Measurements from ENCODE around the gene BMPER. TPM values are rescaled to one million over a fixed set of nuclear protein-coding genes. Genes with fewer than 3 reads are reported as not detected.

BMPER gene
- total RNA-seq, 1 donor from 2014 or later, result 5.2 TPM

- intact Hi-C loops (cut with DNase I), result loop anchor here (5.0 kb wide), 1 partner anchor 543 kb away; no protein-coding TSS in a partner anchor
- Histone ChIP-seq H3K36me3 (no peaks in the 10 kb centered on the region), H3K27me3 (no peaks in the 10 kb centered on the region), H3K9me3 (no peaks in the 10 kb centered on the region), H3K4me1 (no peaks in the 10 kb centered on the region), H3K27ac (no peak overlapping the region), H3K4me3 (no peak overlapping the region)
- no peak for DNase-seq (ENCODE audit: extremely low spot score in 2 of 2)
- TF ChIP-seq CTCF (IDR thresholded peaks at IDR 0.05) (no peak), POLR2A (IDR thresholded peaks at IDR 0.05) (no peak), POLR2AphosphoS5 (IDR thresholded peaks at IDR 0.05; ENCODE audit: insufficient read depth in 1 of 2, low read depth in 1 of 2) (no peak)
These were observed 179.3 kb downstream of the BMPER start for GRCh38 chr7:34084651-34085050.

GRCh38 chr7:34086064-34086463 lies 180.7 kb downstream of the BMPER start:
- H3K36me3 ChIP-seq, result no peaks in the 10 kb centered on the region
- TF ChIP-seq POLR2AphosphoS5 (IDR thresholded peaks at IDR 0.05; ENCODE audit: insufficient read depth in 1 of 2, low read depth in 1 of 2) (no peak), CTCF (IDR thresholded peaks at IDR 0.05) (no peak), POLR2A (IDR thresholded peaks at IDR 0.05) (no peak)
- no peaks in the 10 kb centered on the region for H3K4me1 ChIP-seq
- no peak overlapping the region for H3K4me3 ChIP-seq
- no peak overlapping the region for H3K27ac ChIP-seq
- H3K27me3 ChIP-seq, result no peaks in the 10 kb centered on the region
- DNase-seq (ENCODE audit: extremely low spot score in 2 of 2), result no peak
- intact Hi-C loops (cut with DNase I), result no loop called here
- H3K9me3 ChIP-seq, result no peaks in the 10 kb centered on the region

GRCh38 chr7:34086981-34087380 lies 181.6 kb downstream of the BMPER start:
- intact Hi-C loops (cut with DNase I), result no loop called here
- no peak overlapping the region for H3K27ac ChIP-seq
- DNase-seq (ENCODE audit: extremely low spot score in 2 of 2), result no peak
- no peak overlapping the region for H3K4me3 ChIP-seq
- H3K9me3 ChIP-seq, result no peaks in the 10 kb centered on the region
- TF ChIP-seq POLR2A (IDR thresholded peaks at IDR 0.05) (no peak), CTCF (IDR thresholded peaks at IDR 0.05) (no peak), POLR2AphosphoS5 (IDR thresholded peaks at IDR 0.05; ENCODE audit: insufficient read depth in 1 of 2, low read depth in 1 of 2) (no peak)
- H3K4me1 ChIP-seq, result no peaks in the 10 kb centered on the region
- no peaks in the 10 kb centered on the region for H3K36me3 ChIP-seq
- H3K27me3 ChIP-seq, result no peaks in the 10 kb centered on the region

GRCh38 chr7:34087892-34088891 lies 182.9 kb downstream of the BMPER start:
- intact Hi-C loops (cut with DNase I), result no loop called here
- Histone ChIP-seq H3K4me1 (no peaks in the 10 kb centered on the region), H3K9me3 (no peaks in the 10 kb centered on the region), H3K36me3 (no peaks in the 10 kb centered on the region), H3K4me3 (no peak overlapping the region), H3K27me3 (no peaks in the 10 kb centered on the region), H3K27ac (no peak overlapping the region)
- TF ChIP-seq CTCF (IDR thresholded peaks at IDR 0.05) (peak in 1 of 3 experiments; percentile 11), POLR2A (IDR thresholded peaks at IDR 0.05) (no peak), POLR2AphosphoS5 (IDR thresholded peaks at IDR 0.05; ENCODE audit: insufficient read depth in 1 of 2, low read depth in 1 of 2) (no peak)
- DNase-seq (ENCODE audit: extremely low spot score in 2 of 2), result no peak

GRCh38 chr7:34090816-34091215 lies 185.5 kb downstream of the BMPER start:
- DNase-seq (ENCODE audit: extremely low spot score in 2 of 2), result no peak
- Histone ChIP-seq H3K4me1 (no peaks in the 10 kb centered on the region), H3K9me3 (no peaks in the 10 kb centered on the region), H3K27me3 (no peaks in the 10 kb centered on the region), H3K36me3 (no peaks in the 10 kb centered on the region), H3K4me3 (no peak overlapping the region), H3K27ac (no peak overlapping the region)
- TF ChIP-seq CTCF (IDR thresholded peaks at IDR 0.05) (no peak), POLR2AphosphoS5 (IDR thresholded peaks at IDR 0.05; ENCODE audit: insufficient read depth in 1 of 2, low read depth in 1 of 2) (no peak), POLR2A (IDR thresholded peaks at IDR 0.05) (no peak)
- intact Hi-C loops (cut with DNase I), result no loop called here

All from vagina (tissue), 2 donors.